Large intestine (tissue), 12 donors: Measurements from ENCODE around the gene RPL21. TPM values are rescaled to one million over a fixed set of nuclear protein-coding genes. Genes with fewer than 3 reads are reported as not detected.
"Not testable (repeated sequence)": the region's sequence is repeated elsewhere in the genome, so short reads cannot be mapped to it uniquely, and the experiment has no call there.

Experiments
- DNase-seq, 2 donors: peaks; one replicate each; pipeline versions ENCODE4 v3.0.0 to v3.0.0-alpha.2; 2013
- H3K27ac ChIP-seq: one replicate; pipeline ENCODE4 v1.5.1; 2013; ENCODE audit warnings: low read length
- H3K27me3 ChIP-seq: 2 replicates; pipeline ENCODE4 v1.6.1; 2013; ENCODE audit warnings: low read length; ENCODE audit not compliant: control insufficient read depth, insufficient read depth
- H3K36me3 ChIP-seq: 2 replicates; pipeline ENCODE4 v1.6.1; 2013; ENCODE audit warnings: low read length; ENCODE audit not compliant: control insufficient read depth, insufficient read depth
- H3K4me1 ChIP-seq: one replicate; pipeline ENCODE4 v1.6.1; 2013; ENCODE audit warnings: low read length; ENCODE audit not compliant: control insufficient read depth, insufficient read depth
- H3K4me3 ChIP-seq: one replicate; pipeline ENCODE4 v1.5.1; 2013; ENCODE audit warnings: low read length
- H3K9me3 ChIP-seq: one replicate; pipeline ENCODE4 v1.6.1; 2013; ENCODE audit warnings: mild to moderate bottlenecking, low read depth, low read length, moderate library complexity; ENCODE audit not compliant: control insufficient read depth
- WGBS: methylation state at CpG from one replicate; pipeline ENCODE4 v1.1.5; 2013; ENCODE audit warnings: low lambda C conversion rate; ENCODE audit not compliant: insufficient coverage; 5-methylcytosine and 5-hydroxymethylcytosine counted together
- long read RNA-seq, 11 donors: transcript quantifications; one replicate each; lab custom pipeline, GENCODE V29; 2026
- polyA plus RNA-seq: library from polyadenylated mRNA; unstranded; fragments of 120-200 nt; gene quantifications from one replicate; pipeline ENCODE4 v1.2.1, GENCODE V29; 2013

The RPL21 gene
- polyA plus RNA-seq = 1,529 TPM
- long read RNA-seq, donor 1, transcript RPL21-202 (6 exons, 815 nt) = major isoform, 9 of 17 reads
- long read RNA-seq, donor 1, partial matches to known transcripts = 0 of 17 reads
- long read RNA-seq, donor 1, other reads (novel, unspliced or antisense) = 0 of 17 reads
- long read RNA-seq, donor 2, transcript RPL21-202 (6 exons, 815 nt) = major isoform, 25 of 41 reads
- long read RNA-seq, donor 2, partial matches to known transcripts = 0 of 41 reads
- long read RNA-seq, donor 2, other reads (novel, unspliced or antisense) = 0 of 41 reads
- long read RNA-seq, donor 3 = 0 reads
- long read RNA-seq, donor 4, partial matches to known transcripts = 0 of 6 reads
- long read RNA-seq, donor 4, other reads (novel, unspliced or antisense) = 0 of 6 reads
- long read RNA-seq, donor 5, transcript RPL21-202 (6 exons, 815 nt) = major isoform, 21 of 29 reads
- long read RNA-seq, donor 5, partial matches to known transcripts = 0 of 29 reads
- long read RNA-seq, donor 5, other reads (novel, unspliced or antisense) = 0 of 29 reads
- long read RNA-seq, donor 6, transcript RPL21-202 (6 exons, 815 nt) = major isoform, 26 of 37 reads
- long read RNA-seq, donor 6, partial matches to known transcripts = 0 of 37 reads
- long read RNA-seq, donor 6, other reads (novel, unspliced or antisense) = 0 of 37 reads
- long read RNA-seq, donor 7, transcript RPL21-202 (6 exons, 815 nt) = major isoform, 17 of 37 reads
- long read RNA-seq, donor 7, transcript RPL21-201 (6 exons, 616 nt) = minor isoform, 5 of 37 reads
- long read RNA-seq, donor 7, transcript RPL21-209 (3 exons, 675 nt) = minor isoform, 7 of 37 reads
- long read RNA-seq, donor 7, partial matches to known transcripts = 6 of 37 reads
- long read RNA-seq, donor 7, other reads (novel, unspliced or antisense) = 0 of 37 reads
- long read RNA-seq, donor 8, transcript RPL21-202 (6 exons, 815 nt) = major isoform, 46 of 82 reads
- long read RNA-seq, donor 8, transcript RPL21-201 (6 exons, 616 nt) = minor isoform, 15 of 82 reads
- long read RNA-seq, donor 8, transcript RPL21-209 (3 exons, 675 nt) = minor isoform, 8 of 82 reads
- long read RNA-seq, donor 8, partial matches to known transcripts = 8 of 82 reads
- long read RNA-seq, donor 8, other reads (novel, unspliced or antisense) = 0 of 82 reads
- long read RNA-seq, donor 9, transcript RPL21-201 (6 exons, 616 nt) = minor isoform, 8 of 80 reads
- long read RNA-seq, donor 9, transcript RPL21-202 (6 exons, 815 nt) = major isoform, 49 of 80 reads
- long read RNA-seq, donor 9, partial matches to known transcripts = 14 of 80 reads
- long read RNA-seq, donor 9, other reads (novel, unspliced or antisense) = 0 of 80 reads
- long read RNA-seq, donor 10, transcript RPL21-201 (6 exons, 616 nt) = minor isoform, 8 of 60 reads
- long read RNA-seq, donor 10, transcript RPL21-202 (6 exons, 815 nt) = major isoform, 44 of 60 reads
- long read RNA-seq, donor 10, partial matches to known transcripts = 0 of 60 reads
- long read RNA-seq, donor 10, other reads (novel, unspliced or antisense) = 0 of 60 reads
- long read RNA-seq, donor 11, transcript RPL21-202 (6 exons, 815 nt) = major isoform, 25 of 39 reads
- long read RNA-seq, donor 11, partial matches to known transcripts = 5 of 39 reads
- long read RNA-seq, donor 11, other reads (novel, unspliced or antisense) = 0 of 39 reads

- DNase-seq = peak; percentile 98
- Histone ChIP-seq H3K9me3 (no peaks in the 10 kb centered on the region), H3K27ac (peak within 1 kb of the TSS; percentile 78), H3K36me3 (peaks cover 15% of the 10 kb centered on the region), H3K4me3 (peak within 1 kb of the TSS; percentile 86), H3K4me1 (no peaks in the 10 kb centered on the region), H3K27me3 (no peaks in the 10 kb centered on the region)
- WGBS = no CpG with 5 or more reads among the region's 69 CpGs
Observed at GRCh38 chr13:27251166-27252091, at the start of gene RPL21. RPL21 (plus strand) TSS chr13:27251558; CDS start chr13:27253777, 2,219 bp downstream.

GRCh38 chr13:27201661-27202060 is 49.7 kb upstream of the RPL21 start:
- Histone ChIP-seq H3K36me3 (no peaks in the 10 kb centered on the region), H3K9me3 (no peaks in the 10 kb centered on the region), H3K27me3 (no peaks in the 10 kb centered on the region), H3K4me3 (no peak overlapping the region), H3K27ac (peak overlapping the region; percentile 70), H3K4me1 (peaks cover 23% of the 10 kb centered on the region)
- WGBS = no CpG with 5 or more reads among the region's 1 CpG
- no peak for DNase-seq

GRCh38 chr13:27203186-27203585 is 48.2 kb upstream of the RPL21 start:
- Histone ChIP-seq H3K4me1 (peaks cover 23% of the 10 kb centered on the region), H3K27me3 (no peaks in the 10 kb centered on the region), H3K27ac (no peak overlapping the region), H3K36me3 (no peaks in the 10 kb centered on the region), H3K9me3 (no peaks in the 10 kb centered on the region), H3K4me3 (no peak overlapping the region)
- DNase-seq = no peak
- WGBS = no CpG with 5 or more reads among the region's 4 CpGs

- no peak for DNase-seq
- no peaks in the 10 kb centered on the region for H3K36me3 ChIP-seq
- no peaks in the 10 kb centered on the region for H3K9me3 ChIP-seq
- no peaks in the 10 kb centered on the region for H3K27me3 ChIP-seq
- H3K4me3 ChIP-seq = no peak overlapping the region
- H3K27ac ChIP-seq = no peak overlapping the region
- no CpG with 5 or more reads among the region's 3 CpGs for WGBS
- peaks cover 23% of the 10 kb centered on the region for H3K4me1 ChIP-seq
Observed at GRCh38 chr13:27203854-27204253, 47.5 kb upstream of the RPL21 start.

GRCh38 chr13:27208514-27208913 is 42.8 kb upstream of the RPL21 start:
- H3K4me3 ChIP-seq = no peak overlapping the region
- H3K27ac ChIP-seq = no peak overlapping the region
- WGBS = 100% methylated on average over 1 of the region's 1 CpG
- H3K27me3 ChIP-seq = no peaks in the 10 kb centered on the region
- no peak for DNase-seq
- H3K9me3 ChIP-seq = peaks cover 6% of the 10 kb centered on the region
- no peaks in the 10 kb centered on the region for H3K36me3 ChIP-seq
- H3K4me1 ChIP-seq = no peaks in the 10 kb centered on the region

- H3K4me1 ChIP-seq = no peaks in the 10 kb centered on the region
- H3K4me3 ChIP-seq = no peak overlapping the region
- H3K9me3 ChIP-seq = peaks cover 6% of the 10 kb centered on the region
- H3K27ac ChIP-seq = no peak overlapping the region
- H3K27me3 ChIP-seq = no peaks in the 10 kb centered on the region
- 100% methylated on average over 1 of the region's 1 CpG for WGBS
- H3K36me3 ChIP-seq = no peaks in the 10 kb centered on the region
- DNase-seq = no peak
Observed at GRCh38 chr13:27211271-27211670, 40.1 kb upstream of the RPL21 start.

GRCh38 chr13:27211771-27212364 is 39.5 kb upstream of the RPL21 start:
- Histone ChIP-seq H3K27me3 (no peaks in the 10 kb centered on the region), H3K27ac (no peak overlapping the region), H3K4me1 (no peaks in the 10 kb centered on the region), H3K36me3 (no peaks in the 10 kb centered on the region), H3K4me3 (no peak overlapping the region), H3K9me3 (peaks cover 6% of the 10 kb centered on the region)
- no peak for DNase-seq
- WGBS = no CpG with 5 or more reads among the region's 17 CpGs

GRCh38 chr13:27213386-27213785 is 38.0 kb upstream of the RPL21 start:
- H3K27me3 ChIP-seq, H3K27ac ChIP-seq, H3K4me3 ChIP-seq, DNase-seq, H3K36me3 ChIP-seq, H3K9me3 ChIP-seq, H3K4me1 ChIP-seq: not testable (repeated sequence)
- 100% methylated on average over 1 of the region's 5 CpGs for WGBS

GRCh38 chr13:27217791-27218190 is 33.6 kb upstream of the RPL21 start:
- not testable (repeated sequence) for DNase-seq, H3K4me3 ChIP-seq, H3K4me1 ChIP-seq, H3K36me3 ChIP-seq, H3K9me3 ChIP-seq, H3K27ac ChIP-seq, H3K27me3 ChIP-seq
- no CpG with 5 or more reads among the region's 2 CpGs for WGBS
